ENCODE data around the gene MBP.
A peak's percentile ranks its signal among the peaks of the same experiment; 100 is the strongest.
"Not testable (repeated sequence)": the region's sequence is repeated elsewhere in the genome, so short reads cannot be mapped to it uniquely, and the experiment has no call there.

MBP gene

GRCh38 chr18:76979111-76979751, 153.4 kb downstream of the MBP start:
- no peak for DNase-seq

- no peak for DNase-seq
Observed at GRCh38 chr18:76978616-76979015, 154.0 kb downstream of the MBP start.

- DNase-seq: no peak
Observed at GRCh38 chr18:76977684-76978232, 154.8 kb downstream of the MBP start.

GRCh38 chr18:76977108-76977621, 155.4 kb downstream of the MBP start:
- no peak for DNase-seq

GRCh38 chr18:76975577-76976110, 156.9 kb downstream of the MBP start:
- no peak for DNase-seq

GRCh38 chr18:76974386-76974785, 158.2 kb downstream of the MBP start:
- no peak for DNase-seq

GRCh38 chr18:76973520-76974266, 158.9 kb downstream of the MBP start:
- DNase-seq: no peak

GRCh38 chr18:76972846-76973519, 159.6 kb downstream of the MBP start:
- no peak for DNase-seq

GRCh38 chr18:76972241-76972640, 160.3 kb downstream of the MBP start:
- DNase-seq: no peak

GRCh38 chr18:76970770-76971559, 161.6 kb downstream of the MBP start:
- peak in 1 of 58 donors; percentile 30 for DNase-seq

GRCh38 chr18:76967721-76968472, 164.7 kb downstream of the MBP start:
- DNase-seq: no peak

- DNase-seq: not testable (repeated sequence)
Observed at GRCh38 chr18:76967299-76967698, 165.3 kb downstream of the MBP start.

- DNase-seq: not testable (repeated sequence)
Observed at GRCh38 chr18:76965555-76966151, 166.9 kb downstream of the MBP start.

- no peak for DNase-seq
Observed at GRCh38 chr18:76963936-76964335, 168.6 kb downstream of the MBP start.

GRCh38 chr18:76962851-76963250, 169.7 kb downstream of the MBP start:
- DNase-seq: no peak

- DNase-seq: no peak
Observed at GRCh38 chr18:76960528-76961035, 172.0 kb downstream of the MBP start.

- DNase-seq: no peak
Observed at GRCh38 chr18:76959605-76960004, 173.0 kb downstream of the MBP start.

GRCh38 chr18:76958692-76959341, 173.8 kb downstream of the MBP start:
- DNase-seq: no peak
